Neural cell (in vitro differentiated cells): ENCODE measurements around the gene SQSTM1. TPM values are rescaled to one million over a fixed set of nuclear protein-coding genes. Genes with fewer than 3 reads are reported as not detected.

Experiments used
- H2AFZ ChIP-seq: fragments of 200-600, 300-800 bp; sonication (generic), shearing (Covaris generic); 2 replicates; pipeline ENCODE4 v1.6.0; 2014; ENCODE audit warnings: low read depth, mild to moderate bottlenecking, antibody characterized with exemption, low read length, moderate library complexity
- H3F3A ChIP-seq: fragments of 200-600 bp; shearing (Covaris generic); 2 replicates; pipeline ENCODE4 v1.6.1; 2016; ENCODE audit warnings: mild to moderate bottlenecking, moderate library complexity, mixed read lengths, antibody characterized with exemption, low read length; ENCODE audit not compliant: insufficient read depth, poor library complexity, severe bottlenecking
- H3K27ac ChIP-seq: fragments of 200-600, 300-800 bp; sonication (generic), shearing (Covaris generic); 2 replicates; pipeline ENCODE4 v1.5.1; 2014; ENCODE audit warnings: mild to moderate bottlenecking, low read length, moderate library complexity
- H3K27me3 ChIP-seq: fragments of 300-800, 200-600 bp; sonication (generic), shearing (Covaris generic); 2 replicates; pipeline ENCODE4 v1.6.0; 2014; ENCODE audit warnings: mild to moderate bottlenecking, low read depth, low read length, moderate library complexity; ENCODE audit not compliant: insufficient read depth
- H3K36me3 ChIP-seq: fragments of 300-800, 200-600 bp; sonication (generic), shearing (Covaris generic); 2 replicates; pipeline ENCODE4 v1.5.1; 2014; ENCODE audit warnings: mild to moderate bottlenecking, antibody characterized with exemption, low read length, moderate library complexity; ENCODE audit not compliant: insufficient read depth
- H3K4me2 ChIP-seq: fragments of 300-800, 200-600 bp; sonication (generic), shearing (Covaris generic); 2 replicates; pipeline ENCODE4 v1.6.0; 2014; ENCODE audit warnings: mild to moderate bottlenecking, low read length
- H3K4me3 ChIP-seq: fragments of 300-800, 200-600 bp; sonication (generic), shearing (Covaris generic); 2 replicates; pipeline ENCODE4 v1.5.1; 2014; ENCODE audit warnings: mild to moderate bottlenecking, low read length, moderate library complexity
- H3K79me2 ChIP-seq: fragments of 200-600 bp; shearing (Covaris generic); replicated peaks from 2 replicates; pipeline ENCODE4 v1.6.0; 2014; ENCODE audit warnings: mild to moderate bottlenecking, low read length, moderate library complexity; ENCODE audit not compliant: insufficient read depth
- H3K9ac ChIP-seq: fragments of 300-800, 200-600 bp; sonication (generic), shearing (Covaris generic); 2 replicates; pipeline ENCODE4 v1.6.1; 2016; ENCODE audit warnings: mild to moderate bottlenecking, low read length, mixed read lengths
- H3K9me2 ChIP-seq: fragments of 200-600 bp; shearing (Covaris generic); 2 replicates; pipeline ENCODE4 v1.6.1; 2016; ENCODE audit warnings: mild to moderate bottlenecking, low read length, mixed read lengths; ENCODE audit not compliant: insufficient read depth
- H3K9me3 ChIP-seq: fragments of 200-600, 300-800 bp; sonication (generic), shearing (Covaris generic); 2 replicates; pipeline ENCODE4 v1.6.1; 2016; ENCODE audit warnings: mild to moderate bottlenecking, mixed run types, low read length, moderate library complexity, mixed read lengths
- H4K20me1 ChIP-seq: fragments of 200-600 bp; shearing (Covaris generic); 2 replicates; pipeline ENCODE4 v1.6.1; 2016; ENCODE audit warnings: mild to moderate bottlenecking, mixed run types; ENCODE audit not compliant: insufficient read depth
- EP300 ChIP-seq: fragments of 450-650 bp; conservative IDR thresholded peaks from 2 replicates; pipeline ENCODE4 v1.6.1; 2014; ENCODE audit warnings: antibody characterized with exemption, mild to moderate bottlenecking, moderate library complexity; ENCODE audit not compliant: poor library complexity, severe bottlenecking
- EZH2 ChIP-seq: fragments of 200-600, 300-800 bp; shearing (Covaris generic), sonication (generic); IDR thresholded peaks from 2 replicates; pipeline ENCODE4 v1.6.1; 2014; ENCODE audit warnings: antibody characterized with exemption, low read length, borderline replicate concordance, mild to moderate bottlenecking; ENCODE audit not compliant: insufficient read depth, poor library complexity, severe bottlenecking
- MXI1 ChIP-seq: fragments of 450-650 bp; conservative IDR thresholded peaks from 2 replicates; pipeline ENCODE4 v1.6.1; 2014; ENCODE audit warnings: antibody characterized with exemption, mild to moderate bottlenecking; ENCODE audit not compliant: poor library complexity, severe bottlenecking
- POLR2AphosphoS5 ChIP-seq: IDR thresholded peaks from 2 replicates; pipeline ENCODE4 v1.6.1; 2012
- RAD21 ChIP-seq: fragments of 450-650 bp; conservative IDR thresholded peaks from 2 replicates; pipeline ENCODE4 v1.6.1; 2014; ENCODE audit warnings: antibody characterized with exemption, mild to moderate bottlenecking, moderate library complexity
- SMC3 ChIP-seq: fragments of 450-650 bp; conservative IDR thresholded peaks from 2 replicates; pipeline ENCODE4 v1.6.1; 2014; ENCODE audit warnings: antibody characterized with exemption, mild to moderate bottlenecking, moderate library complexity; ENCODE audit not compliant: poor library complexity
- TAF1 ChIP-seq: IDR thresholded peaks from 2 replicates; pipeline ENCODE4 v1.6.1; 2012; ENCODE audit warnings: low read depth
- polyA plus RNA-seq: library from polyadenylated mRNA; depleted of rRNA; stranded (reverse); fragments of >200 nt; gene quantifications from 2 replicates; pipeline ENCODE4 v1.2.3, GENCODE V29; 2014
- TF ChIP-seq, protein P1 (sequence below): IDR thresholded peaks from 2 replicates; pipeline ENCODE4 v1.6.1; 2012; ENCODE audit warnings: borderline replicate concordance
- TF ChIP-seq, protein P2 (sequence below): fragments of 450-650 bp; IDR thresholded peaks from 2 replicates; pipeline ENCODE4 v1.5.1; 2014; ENCODE audit warnings: antibody characterized with exemption, mild to moderate bottlenecking, moderate library complexity; ENCODE audit not compliant: poor library complexity, severe bottlenecking

Gene SQSTM1
- polyA plus RNA-seq, 1 donor from 2014 or later = 64.5 TPM

DNA sequence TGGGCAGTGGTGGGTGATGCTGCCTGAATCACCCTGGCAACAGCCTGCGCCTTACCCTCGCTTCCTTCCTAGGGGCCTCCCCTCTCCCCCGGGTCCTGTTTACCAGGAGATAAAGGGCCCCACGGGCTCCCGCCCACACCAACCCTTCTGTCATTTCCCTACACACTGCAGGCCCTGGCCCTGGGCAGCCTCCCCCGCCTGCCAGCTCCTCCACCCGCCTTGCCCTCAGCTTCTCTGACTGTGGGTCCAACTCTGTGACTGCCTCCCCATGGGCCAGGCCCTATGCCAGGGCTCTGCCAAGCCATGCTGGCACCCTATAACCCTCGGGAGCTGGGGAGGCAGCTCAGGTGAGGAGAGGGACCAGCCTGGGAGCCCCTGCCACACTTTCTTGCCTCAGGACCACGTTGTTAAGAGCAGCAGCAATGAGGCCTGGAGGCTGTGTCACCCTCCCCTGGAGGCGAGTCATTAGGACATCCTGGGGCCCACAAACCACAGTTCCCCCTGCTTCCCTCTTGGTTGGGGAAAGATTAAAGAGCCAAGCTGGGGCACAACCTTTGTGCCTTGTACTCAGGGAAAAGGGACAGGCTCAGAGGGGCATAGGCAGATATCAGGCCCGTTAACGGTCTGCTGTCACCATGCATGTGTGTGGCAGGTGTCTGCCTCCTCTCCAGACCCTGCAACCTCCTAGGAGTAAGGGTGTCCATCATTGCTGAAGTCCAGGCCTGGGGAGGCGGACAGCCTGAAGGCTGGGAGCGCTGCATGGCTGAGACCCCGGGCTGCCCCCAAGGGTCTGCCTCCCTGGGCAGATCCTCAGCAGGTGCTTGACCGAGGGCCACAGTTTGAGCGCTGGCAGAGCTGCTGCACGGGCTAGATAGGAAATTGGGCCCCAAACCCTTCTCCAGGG is 16.8 kb upstream of the SQSTM1 start:
- H4K20me1 ChIP-seq = no peaks in the 10 kb centered on the region
- peaks cover 7% of the 10 kb centered on the region for H3K79me2 ChIP-seq
- H3K9ac ChIP-seq = no peak overlapping the region
- H3K9me2 ChIP-seq = no peaks in the 10 kb centered on the region
- no peak overlapping the region for H2AFZ ChIP-seq
- no peaks in the 10 kb centered on the region for H3K36me3 ChIP-seq
- H3K27me3 ChIP-seq = no peaks in the 10 kb centered on the region
- H3K4me3 ChIP-seq = no peak overlapping the region
- no peak overlapping the region for H3K27ac ChIP-seq
- no peak overlapping the region for H3K4me2 ChIP-seq
- TF ChIP-seq MXI1 (no peak), RAD21 (no peak)
- no peaks in the 10 kb centered on the region for H3K9me3 ChIP-seq
- no peaks in the 10 kb centered on the region for H3F3A ChIP-seq

DNA sequence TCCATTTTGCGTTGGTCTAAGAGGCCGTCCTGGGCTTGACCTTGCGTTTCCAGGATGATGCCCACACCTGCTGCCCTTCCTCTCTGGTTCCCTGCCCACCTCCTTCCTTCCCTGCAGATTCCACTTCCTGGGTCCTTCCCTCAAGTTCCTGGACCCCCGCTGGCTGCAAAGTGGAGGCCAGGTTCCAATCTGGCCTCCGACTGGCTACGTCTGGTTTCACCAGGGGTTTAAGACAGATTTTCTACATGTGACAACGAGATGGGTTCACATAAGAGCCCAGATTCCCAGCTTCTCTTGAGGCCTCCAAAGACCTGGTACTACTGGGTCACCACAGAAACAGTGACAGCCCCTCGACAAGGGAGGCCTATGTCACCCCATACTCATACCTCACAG is 16.2 kb upstream of the SQSTM1 start:
- Histone ChIP-seq H4K20me1 (no peaks in the 10 kb centered on the region), H3K4me3 (peak overlapping the region; percentile 94), H2AFZ (no peak overlapping the region), H3K9me3 (no peaks in the 10 kb centered on the region), H3K36me3 (no peaks in the 10 kb centered on the region), H3K4me2 (no peak overlapping the region), H3F3A (no peaks in the 10 kb centered on the region), H3K27me3 (no peaks in the 10 kb centered on the region), H3K79me2 (peaks cover 7% of the 10 kb centered on the region), H3K27ac (no peak overlapping the region), H3K9ac (no peak overlapping the region), H3K9me2 (no peaks in the 10 kb centered on the region)
- no peak for TF ChIP-seq SMC3
- TF ChIP-seq, protein P1, sequence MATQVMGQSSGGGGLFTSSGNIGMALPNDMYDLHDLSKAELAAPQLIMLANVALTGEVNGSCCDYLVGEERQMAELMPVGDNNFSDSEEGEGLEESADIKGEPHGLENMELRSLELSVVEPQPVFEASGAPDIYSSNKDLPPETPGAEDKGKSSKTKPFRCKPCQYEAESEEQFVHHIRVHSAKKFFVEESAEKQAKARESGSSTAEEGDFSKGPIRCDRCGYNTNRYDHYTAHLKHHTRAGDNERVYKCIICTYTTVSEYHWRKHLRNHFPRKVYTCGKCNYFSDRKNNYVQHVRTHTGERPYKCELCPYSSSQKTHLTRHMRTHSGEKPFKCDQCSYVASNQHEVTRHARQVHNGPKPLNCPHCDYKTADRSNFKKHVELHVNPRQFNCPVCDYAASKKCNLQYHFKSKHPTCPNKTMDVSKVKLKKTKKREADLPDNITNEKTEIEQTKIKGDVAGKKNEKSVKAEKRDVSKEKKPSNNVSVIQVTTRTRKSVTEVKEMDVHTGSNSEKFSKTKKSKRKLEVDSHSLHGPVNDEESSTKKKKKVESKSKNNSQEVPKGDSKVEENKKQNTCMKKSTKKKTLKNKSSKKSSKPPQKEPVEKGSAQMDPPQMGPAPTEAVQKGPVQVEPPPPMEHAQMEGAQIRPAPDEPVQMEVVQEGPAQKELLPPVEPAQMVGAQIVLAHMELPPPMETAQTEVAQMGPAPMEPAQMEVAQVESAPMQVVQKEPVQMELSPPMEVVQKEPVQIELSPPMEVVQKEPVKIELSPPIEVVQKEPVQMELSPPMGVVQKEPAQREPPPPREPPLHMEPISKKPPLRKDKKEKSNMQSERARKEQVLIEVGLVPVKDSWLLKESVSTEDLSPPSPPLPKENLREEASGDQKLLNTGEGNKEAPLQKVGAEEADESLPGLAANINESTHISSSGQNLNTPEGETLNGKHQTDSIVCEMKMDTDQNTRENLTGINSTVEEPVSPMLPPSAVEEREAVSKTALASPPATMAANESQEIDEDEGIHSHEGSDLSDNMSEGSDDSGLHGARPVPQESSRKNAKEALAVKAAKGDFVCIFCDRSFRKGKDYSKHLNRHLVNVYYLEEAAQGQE = no peak
- TF ChIP-seq, protein P2, sequence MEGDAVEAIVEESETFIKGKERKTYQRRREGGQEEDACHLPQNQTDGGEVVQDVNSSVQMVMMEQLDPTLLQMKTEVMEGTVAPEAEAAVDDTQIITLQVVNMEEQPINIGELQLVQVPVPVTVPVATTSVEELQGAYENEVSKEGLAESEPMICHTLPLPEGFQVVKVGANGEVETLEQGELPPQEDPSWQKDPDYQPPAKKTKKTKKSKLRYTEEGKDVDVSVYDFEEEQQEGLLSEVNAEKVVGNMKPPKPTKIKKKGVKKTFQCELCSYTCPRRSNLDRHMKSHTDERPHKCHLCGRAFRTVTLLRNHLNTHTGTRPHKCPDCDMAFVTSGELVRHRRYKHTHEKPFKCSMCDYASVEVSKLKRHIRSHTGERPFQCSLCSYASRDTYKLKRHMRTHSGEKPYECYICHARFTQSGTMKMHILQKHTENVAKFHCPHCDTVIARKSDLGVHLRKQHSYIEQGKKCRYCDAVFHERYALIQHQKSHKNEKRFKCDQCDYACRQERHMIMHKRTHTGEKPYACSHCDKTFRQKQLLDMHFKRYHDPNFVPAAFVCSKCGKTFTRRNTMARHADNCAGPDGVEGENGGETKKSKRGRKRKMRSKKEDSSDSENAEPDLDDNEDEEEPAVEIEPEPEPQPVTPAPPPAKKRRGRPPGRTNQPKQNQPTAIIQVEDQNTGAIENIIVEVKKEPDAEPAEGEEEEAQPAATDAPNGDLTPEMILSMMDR = no peak
- no peak for TF ChIP-seq MXI1
- no peak for TF ChIP-seq EP300
- no peak for TF ChIP-seq TAF1
- no peak for TF ChIP-seq EZH2
- TF ChIP-seq POLR2AphosphoS5 = no peak
- TF ChIP-seq RAD21 = no peak
